HG03571 (cell line): ENCODE results near the gene LTBP4.
"Not testable (repeated sequence)": the region's sequence is repeated elsewhere in the genome, so short reads cannot be mapped to it uniquely, and the experiment has no call there.

Experiments used
- ATAC-seq: cut with Tn5 transposase; IDR thresholded peaks from one replicate; pipeline ENCODE4 v1.9.1; 2021; ENCODE audit not compliant: unreplicated experiment

LTBP4 gene

DNA sequence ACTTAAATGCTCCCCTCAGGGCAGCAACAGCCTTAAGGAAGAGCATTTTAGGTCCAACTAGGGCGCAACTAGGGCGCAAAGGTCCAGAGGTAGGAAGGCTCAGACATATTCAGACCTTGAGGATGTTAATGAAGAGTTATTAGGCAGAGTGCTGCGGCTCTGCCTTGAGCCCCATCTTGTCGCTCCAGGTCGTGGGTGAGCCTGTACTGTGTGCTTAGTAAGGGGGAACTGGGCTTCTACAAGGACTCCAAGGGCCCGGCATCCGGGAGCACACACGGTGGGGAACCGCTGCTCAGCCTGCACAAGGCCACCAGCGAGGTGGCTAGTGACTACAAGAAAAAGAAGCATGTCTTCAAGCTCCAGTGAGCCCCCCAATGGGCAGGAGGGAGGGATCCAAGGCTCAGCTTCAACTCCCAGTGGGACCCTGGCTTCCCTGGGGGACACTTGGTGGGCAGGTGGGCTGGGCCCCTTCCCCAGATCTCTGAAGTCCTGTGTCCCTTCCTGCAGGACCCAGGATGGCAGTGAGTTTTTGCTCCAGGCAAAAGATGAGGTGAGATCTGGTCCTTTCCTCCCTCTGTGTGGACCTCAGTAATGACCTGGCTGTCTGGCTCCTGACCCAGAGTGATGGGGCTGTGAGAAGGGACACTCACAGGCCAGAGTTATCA lies 29.2 kb upstream of the LTBP4 start:
- no peak for ATAC-seq

DNA sequence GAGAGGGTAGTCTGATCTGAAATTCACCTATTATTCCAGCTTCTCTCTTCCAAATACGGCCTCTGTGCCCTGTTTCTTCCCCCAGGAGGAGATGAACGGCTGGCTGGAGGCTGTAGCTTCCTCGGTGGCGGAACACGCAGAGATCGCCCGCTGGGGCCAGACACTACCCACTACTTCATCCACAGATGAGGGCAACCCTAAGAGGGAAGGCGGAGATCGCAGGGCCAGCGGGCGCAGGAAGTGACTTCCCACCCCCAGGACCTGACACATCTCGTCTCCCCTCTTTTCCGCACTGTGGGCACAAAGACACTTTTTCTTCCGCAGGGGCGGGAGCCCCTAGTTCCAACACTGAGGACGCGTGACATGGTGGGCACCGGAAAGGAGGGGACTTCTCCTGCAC lies 25.8 kb upstream of the LTBP4 start:
- no peak for ATAC-seq

DNA sequence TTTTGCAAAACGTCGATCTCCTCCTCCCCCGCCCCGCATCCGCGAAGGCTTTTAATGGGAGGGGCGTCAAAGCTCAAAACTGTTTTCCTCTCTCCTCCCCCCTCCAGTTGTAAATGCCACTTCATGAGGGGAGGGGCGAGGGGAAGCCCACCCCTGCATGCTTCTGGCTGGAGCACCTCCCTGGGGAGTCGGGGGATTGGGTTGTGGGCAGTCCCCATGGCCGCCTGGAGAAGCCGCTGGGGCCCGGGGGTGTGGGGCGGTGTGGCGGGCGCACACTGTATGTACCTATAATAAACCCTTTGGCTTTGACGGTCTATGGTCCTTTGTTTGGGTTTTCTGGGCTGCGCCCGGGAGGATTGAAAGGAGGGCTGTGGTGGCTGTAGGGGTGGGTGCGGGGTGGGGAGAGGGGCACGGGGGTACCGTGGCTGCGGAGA lies 25.0 kb upstream of the LTBP4 start:
- peak; percentile 3 for ATAC-seq

DNA sequence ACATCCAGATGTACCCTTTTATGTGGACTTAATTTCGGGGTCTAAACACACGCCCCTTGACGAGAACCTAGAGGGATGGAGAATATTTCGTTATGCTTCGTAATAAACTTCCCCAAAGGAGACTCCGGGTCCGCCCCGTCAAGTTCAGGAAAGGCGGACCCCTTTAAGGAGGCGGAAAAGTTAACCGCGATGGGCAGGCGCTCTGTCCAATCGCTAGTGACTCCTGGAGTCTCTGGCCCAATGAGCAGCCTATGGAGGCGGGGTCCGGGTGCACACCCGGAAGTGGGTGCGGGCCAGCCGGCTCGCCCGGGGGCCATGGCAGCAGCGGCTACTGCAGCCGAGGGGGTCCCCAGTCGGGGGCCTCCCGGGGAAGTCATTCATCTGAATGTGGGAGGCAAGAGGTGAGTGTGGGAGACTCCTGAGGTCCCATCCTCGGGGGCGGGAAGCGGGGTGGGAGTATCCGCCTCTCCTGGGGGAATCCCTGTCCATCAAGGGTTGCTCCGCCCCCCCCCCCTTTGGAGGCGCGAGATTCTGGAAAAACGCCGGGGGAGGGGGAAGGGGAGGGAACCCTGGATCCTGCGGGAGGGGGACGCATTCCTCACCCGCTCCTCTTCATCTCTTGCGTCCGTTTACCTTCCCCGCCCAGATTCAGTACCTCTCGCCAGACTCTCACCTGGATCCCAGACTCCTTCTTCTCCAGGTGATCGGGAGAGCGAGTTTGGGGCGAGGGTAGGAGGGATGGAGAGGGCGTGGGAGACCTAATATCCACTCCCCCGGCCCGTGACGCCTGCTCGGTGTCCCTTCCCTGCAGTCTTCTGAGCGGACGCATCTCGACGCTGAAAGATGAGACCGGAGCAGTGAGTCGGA lies 24.4 kb upstream of the LTBP4 start, which contains the start of gene SHKBP1:
SHKBP1 (plus strand) TSS at position 289 of the 867 bp plus-strand sequence; CDS start at position 316, 27 bp downstream.
- peak; percentile 89 for ATAC-seq

GRCh38 chr19:40578442-40578908 lies 22.7 kb upstream of the LTBP4 start:
- ATAC-seq: no peak

DNA sequence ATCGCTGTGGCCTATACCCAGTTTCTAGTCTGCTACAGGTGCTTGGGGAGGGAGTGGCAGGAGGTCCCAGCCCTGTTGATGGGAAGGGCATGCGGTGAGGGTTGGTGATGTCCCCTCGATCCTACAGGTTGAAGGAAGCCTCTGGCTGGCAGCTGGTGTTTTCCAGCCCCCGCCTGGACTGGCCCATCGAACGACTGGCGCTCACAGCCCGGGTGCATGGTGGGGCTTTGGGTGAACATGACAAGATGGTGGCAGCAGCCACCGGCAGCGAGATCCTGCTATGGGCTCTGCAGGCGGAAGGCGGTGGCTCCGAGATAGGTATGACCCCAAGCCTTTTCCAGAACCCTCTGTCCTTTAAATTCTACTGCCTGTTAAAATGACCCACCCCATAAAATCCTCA lies 20.6 kb upstream of the LTBP4 start:
- ATAC-seq: no peak

GRCh38 chr19:40581531-40581930 lies 19.6 kb upstream of the LTBP4 start:
- no peak for ATAC-seq

- no peak for ATAC-seq
Observed at GRCh38 chr19:40582467-40582866, 18.7 kb upstream of the LTBP4 start.

DNA sequence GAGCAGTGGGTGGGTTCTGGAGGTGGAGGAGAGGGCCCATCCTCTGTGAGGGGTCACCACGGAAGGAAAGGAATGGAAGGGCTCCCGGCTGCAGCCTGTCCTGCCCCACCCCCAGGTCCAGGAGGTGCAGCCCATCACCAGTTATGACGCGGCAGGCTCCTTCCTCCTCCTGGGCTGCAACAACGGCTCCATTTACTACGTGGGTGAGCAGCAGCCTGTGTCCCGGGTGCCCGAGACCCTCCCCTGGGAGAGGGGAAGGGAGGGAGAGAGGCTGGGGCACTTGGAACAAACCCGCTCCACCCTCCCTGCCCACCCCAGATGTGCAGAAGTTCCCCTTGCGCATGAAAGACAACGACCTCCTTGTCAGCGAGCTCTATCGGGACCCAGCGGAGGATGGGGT lies 17.9 kb upstream of the LTBP4 start:
- ATAC-seq: no peak

DNA sequence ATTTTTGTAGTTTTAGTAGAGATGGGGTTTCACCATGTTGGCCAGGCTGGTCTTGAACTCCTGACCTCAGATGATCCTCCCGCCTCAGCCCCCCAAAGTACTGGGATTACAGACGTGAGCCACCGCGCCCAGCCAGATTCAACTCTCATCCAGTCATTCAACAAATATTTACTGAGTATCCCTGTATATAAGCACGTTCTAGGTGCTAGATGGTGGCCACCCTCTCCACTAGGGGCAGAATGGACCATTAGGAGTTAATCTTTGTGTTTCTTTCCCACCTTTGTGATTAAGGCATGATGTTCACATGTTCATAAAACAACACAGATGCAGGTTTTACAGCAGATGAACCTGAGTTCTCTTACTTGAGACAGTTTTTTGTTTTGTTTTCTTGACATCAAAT lies 17.2 kb upstream of the LTBP4 start:
- no peak for ATAC-seq

GRCh38 chr19:40585241-40585981 lies 15.8 kb upstream of the LTBP4 start:
- ATAC-seq: no peak

- no peak for ATAC-seq
Observed at GRCh38 chr19:40585982-40586422, 15.2 kb upstream of the LTBP4 start.

GRCh38 chr19:40586611-40587010 lies 14.6 kb upstream of the LTBP4 start:
- no peak for ATAC-seq

GRCh38 chr19:40588110-40588854 lies 12.9 kb upstream of the LTBP4 start:
- no peak for ATAC-seq

GRCh38 chr19:40588926-40589569 lies 12.1 kb upstream of the LTBP4 start:
- ATAC-seq: no peak

- no peak for ATAC-seq
Observed at GRCh38 chr19:40589591-40590429, 11.4 kb upstream of the LTBP4 start.

- no peak for ATAC-seq
Observed at GRCh38 chr19:40590464-40591265, 10.5 kb upstream of the LTBP4 start.

GRCh38 chr19:40591724-40592123 lies 9.4 kb upstream of the LTBP4 start:
- not testable (repeated sequence) for ATAC-seq
